Stimulated activated CD8-positive, alpha-beta memory T cell treated with anti-CD3 and anti-CD28 coated beads, Interleukin-12 subunit alpha, Interleukin-12 subunit beta, amount 100 ng/mL, for 24 hours (primary cell): ENCODE data around the gene HOXB6.

Source experiments
- DNase-seq: peaks from one replicate; pipeline ENCODE4 v3.0.0-alpha.2; 2020; ENCODE audit errors: extremely low read depth

Gene HOXB6

DNA sequence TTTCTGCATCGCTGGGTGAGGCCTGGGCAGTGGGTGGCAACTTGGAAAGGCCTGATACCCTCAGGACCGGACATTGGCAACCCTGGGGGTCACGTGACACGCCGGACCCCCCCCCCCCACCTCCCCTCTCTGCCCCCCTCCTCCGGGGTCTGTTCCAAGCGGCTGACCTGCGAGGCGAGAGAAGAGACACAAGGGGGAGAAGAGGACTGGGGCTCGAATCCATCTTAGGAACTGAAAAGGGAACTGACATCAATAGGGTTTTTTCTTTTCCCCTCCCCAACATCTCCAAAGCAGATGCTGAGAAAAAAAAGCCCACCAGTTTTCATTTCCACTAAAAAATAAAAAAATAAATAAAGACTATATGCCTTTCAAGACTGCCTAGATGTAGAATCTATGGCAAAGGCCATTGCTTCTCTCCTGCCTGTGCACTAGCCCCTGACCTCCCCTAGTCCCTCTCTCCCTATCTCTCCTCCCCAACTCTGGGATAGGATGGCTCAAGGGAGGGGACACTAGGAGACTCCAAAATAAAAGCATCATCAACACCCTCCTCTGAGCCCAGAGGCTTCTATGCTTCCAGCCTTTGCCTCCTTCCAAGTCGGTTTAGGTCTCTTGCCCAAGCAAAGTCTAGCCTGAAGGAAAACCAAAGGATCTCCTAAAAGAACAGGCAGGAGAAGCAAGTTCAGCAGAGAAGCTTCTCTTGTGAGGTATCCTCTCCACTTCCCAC lies 52.2 kb downstream of the HOXB6 start:
- DNase-seq: no peak

DNA sequence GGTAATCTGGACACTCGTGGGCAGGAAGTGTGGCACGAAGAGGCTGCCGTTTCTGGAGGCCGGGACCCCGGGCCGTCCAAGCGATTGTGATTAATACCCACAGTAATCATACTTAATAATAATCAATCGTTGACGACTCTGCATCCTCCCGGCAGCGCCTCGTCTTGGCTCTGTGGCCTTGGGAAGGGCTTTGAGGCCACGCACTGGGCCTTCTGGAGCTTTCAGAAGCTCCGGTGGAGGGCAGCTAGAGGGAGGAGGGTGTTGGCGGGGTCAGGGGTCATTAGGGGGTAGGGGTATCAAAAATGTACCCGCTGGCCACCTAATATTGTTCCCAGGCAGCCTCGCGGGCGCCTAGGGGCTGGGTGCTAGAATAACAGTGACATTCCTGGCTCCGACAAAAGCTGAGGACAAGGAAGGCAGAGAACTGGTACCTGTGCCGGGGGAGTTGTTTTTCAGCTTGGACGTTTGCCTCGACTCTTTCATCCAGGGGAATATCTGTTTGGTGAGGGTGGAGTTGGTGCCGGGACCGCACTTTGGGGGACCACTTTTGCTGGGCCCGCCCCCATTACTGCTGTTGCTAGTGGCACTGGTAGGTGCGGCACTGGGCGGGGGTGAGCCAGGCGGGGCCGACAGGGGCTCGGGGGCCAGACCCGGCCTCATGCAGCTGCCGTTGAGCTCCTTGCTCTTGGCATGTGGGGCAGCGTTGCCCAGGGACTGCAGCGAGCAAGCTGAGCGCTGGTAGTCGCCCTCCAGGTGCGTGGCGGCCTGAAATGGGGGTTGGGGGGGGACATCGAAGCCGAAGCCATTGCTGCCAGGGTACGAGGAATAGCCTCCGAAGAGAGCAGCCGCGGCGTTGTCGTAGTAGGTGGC lies 53.0 kb downstream of the HOXB6 start:
- no peak for DNase-seq

DNA sequence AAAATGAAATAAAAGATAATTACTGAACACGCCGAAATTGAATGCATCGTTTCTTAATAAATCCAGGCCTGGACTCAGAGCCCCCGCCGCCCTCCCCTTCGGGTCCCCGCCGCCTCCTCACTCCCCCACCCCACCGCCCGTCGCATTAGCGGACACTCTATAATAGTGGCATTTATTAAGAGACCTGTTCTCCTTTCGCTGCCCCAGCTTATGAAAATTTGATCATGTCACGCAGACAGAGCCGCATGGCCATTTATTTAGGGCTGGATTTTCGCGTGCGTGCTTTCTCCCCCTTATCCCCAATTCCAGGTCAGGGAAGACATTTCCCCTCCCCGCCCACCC lies 53.6 kb downstream of the HOXB6 start:
- DNase-seq: no peak

DNA sequence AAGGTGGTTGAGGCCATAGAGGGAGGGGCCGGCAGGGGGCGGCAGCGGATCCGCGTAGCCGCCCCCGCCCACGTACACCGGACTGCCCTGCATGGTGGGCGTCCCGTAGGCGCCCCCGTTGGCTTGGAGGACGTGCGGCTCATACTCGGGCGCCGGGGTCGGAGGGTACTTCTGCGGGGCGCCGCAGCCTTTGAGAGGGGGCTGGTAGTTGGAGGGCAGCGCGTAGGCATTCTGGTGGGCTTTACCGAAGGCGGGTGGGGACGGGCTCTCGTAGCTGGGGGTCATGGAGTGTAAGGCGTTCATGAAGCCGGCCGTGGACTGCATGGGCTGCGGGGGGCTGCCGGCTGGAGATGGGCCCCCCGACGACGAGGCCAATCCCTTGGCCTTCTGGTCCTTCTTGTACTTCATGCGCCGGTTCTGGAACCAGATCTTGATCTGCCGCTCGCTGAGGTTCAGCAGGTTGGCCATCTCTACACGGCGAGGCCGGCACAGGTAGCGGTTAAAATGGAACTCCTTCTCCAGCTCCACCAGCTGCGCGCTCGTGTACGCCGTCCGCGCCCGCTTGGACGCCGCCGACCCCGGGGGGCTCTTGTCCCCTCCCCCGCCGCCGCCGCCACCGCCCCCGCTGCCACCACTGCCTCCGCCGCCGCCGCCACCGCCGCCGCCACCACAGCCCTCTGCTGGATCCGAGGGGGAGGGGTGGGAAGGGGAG lies 54.1 kb downstream of the HOXB6 start:
- DNase-seq: no peak

DNA sequence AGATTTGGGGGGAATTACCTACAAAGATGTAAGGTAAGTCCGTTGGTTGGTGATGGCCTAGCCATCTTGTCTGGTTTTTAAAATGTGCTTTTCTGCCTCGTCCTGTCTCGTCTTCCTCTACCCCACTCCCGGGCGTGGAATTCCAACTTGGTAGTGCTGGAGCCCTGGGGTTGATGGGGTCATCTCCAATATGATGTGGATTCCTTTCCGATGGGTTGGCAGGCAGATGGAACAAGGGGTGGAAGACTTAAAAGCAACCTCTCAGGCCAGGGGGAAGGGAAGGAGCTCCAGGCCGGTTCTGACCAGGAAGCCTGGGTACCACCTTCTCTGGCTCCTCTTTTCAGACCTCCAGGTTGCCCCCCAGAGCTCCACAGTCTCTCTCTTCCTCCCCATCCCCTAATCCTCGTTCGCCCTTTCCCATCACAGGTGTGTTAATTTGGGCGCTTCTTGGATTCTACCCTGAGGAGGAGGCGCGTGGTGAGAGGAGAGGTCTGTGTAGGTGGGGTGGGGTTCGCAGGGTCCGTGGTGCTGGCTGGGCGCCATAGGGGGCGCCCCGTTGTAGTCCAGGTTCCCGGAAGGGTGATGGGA lies 54.8 kb downstream of the HOXB6 start:
- no peak for DNase-seq

DNA sequence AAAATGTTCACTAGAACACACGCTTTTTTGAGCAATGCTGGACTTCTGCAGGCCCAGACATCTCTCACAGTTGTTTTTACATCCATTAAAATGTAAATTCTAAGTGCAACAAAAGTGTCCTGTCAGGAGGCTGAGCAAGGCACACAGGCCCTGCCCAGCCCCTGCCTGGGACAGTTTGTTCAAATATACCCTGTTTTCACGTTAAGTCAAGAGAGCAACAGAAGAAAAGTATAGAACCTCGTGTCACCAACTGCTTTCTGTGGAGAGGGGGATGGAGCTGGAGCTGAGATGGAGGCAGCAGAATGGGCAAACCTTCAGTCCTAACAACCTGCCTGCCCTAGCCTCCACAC lies 55.5 kb downstream of the HOXB6 start:
- no peak for DNase-seq

DNA sequence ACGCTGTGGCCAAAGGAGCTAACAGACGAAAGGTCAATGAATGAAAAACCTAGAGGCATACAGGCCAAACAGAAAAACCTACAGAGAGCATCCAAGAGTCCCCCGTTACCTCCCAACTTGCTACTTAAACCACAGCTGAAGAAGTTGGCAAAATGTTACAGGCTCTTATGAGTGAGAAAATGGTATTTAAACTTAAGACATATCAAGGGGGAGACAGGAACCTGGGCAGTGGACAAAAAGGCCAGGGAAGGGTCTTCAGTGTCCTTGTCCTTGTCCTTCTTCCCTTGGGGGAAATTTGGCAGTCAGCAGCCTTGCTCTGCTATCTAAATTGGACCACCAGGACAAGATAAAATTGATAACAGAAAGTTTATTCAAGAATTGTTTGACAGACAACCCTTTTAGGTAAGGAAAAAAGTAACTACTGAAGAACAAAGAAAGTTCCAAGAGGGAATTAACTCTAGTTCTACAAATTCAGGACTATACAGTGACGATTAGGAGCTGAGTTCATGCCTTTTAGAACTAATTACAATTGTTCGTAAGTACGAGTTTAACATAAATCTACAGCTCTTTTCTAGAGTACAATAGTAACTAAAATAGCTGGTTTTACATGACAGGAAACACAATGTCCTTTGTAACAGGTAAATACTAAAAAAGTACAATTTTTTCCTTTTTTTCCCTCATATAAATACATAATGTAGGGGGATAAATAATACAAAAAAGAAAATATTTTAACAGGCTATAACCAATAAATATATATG lies 56.1 kb downstream of the HOXB6 start:
- no peak for DNase-seq

DNA sequence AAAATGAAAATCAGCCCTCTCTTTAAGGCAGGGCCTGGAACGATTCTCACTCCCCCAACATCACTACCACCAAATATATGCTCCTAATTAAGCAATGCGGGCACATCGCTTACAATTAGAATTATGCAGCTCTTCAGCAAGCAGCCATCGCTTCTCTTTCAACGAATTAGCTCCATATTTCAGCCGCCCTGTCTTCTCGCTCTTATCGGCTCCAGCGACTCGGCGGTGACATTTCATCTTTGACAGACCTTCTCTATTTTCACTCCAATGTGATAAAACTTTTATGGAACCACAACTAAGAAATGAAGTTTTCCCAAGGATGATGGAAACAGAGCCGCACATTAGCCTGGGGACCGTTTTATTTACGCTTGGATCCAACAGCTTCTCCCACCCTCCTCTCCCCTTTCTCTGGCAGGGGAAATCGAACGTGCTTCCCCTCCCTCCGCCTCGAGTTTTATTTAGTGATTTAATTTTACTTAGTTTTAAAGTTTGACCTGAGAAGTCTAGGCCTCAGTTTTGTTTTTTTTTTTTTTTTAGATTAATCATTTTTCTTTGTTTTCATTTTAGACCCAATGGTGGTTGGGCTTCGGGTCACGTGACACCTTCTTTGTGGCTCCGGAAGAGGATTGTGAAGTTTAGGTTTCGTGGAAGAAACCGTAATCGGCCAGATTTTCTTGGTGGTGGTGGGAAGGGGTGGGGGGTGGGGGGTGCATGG lies 56.8 kb downstream of the HOXB6 start:
- DNase-seq: no peak

DNA sequence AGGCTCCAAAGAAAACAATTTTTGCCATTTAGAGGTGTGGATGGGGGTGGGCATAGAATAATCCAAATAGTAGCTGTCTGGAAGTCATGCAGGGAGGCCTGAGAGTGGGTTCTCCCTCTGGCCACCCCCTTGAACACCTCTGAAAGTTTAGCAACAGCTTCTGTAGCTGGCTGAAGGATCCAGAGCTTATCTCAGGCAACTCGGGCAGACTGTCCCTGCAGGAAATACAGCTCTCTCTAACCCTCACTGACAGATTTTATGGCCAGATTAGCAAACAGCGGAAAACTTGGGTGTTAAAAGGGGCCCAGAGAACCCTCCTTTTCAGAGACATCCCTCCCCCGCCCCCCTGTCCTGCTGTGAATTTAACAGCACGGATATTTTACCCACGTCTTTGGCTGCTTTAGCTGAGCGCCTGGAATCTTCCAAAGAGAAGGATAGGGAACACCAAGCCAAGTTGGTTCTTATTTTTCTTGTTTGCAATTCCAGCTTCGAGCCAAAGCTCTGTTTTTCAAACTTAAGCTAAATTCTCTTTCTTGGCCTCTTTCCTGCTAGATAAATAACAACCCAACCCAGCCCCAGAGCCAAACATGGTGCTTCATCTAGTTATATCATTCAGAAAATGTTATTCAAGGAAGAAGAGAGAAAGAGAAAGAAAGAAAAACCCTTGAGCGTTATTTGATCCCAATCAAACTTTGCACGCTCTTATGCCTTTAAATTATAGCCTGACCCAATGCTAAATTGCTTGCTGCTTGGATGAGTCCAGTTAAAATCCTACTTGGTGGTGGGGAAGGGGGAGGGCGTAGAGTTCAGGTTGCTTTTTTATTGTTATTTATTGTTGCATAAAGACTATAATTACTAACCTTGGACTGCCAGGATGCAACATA lies 57.6 kb downstream of the HOXB6 start:
- DNase-seq: no peak

DNA sequence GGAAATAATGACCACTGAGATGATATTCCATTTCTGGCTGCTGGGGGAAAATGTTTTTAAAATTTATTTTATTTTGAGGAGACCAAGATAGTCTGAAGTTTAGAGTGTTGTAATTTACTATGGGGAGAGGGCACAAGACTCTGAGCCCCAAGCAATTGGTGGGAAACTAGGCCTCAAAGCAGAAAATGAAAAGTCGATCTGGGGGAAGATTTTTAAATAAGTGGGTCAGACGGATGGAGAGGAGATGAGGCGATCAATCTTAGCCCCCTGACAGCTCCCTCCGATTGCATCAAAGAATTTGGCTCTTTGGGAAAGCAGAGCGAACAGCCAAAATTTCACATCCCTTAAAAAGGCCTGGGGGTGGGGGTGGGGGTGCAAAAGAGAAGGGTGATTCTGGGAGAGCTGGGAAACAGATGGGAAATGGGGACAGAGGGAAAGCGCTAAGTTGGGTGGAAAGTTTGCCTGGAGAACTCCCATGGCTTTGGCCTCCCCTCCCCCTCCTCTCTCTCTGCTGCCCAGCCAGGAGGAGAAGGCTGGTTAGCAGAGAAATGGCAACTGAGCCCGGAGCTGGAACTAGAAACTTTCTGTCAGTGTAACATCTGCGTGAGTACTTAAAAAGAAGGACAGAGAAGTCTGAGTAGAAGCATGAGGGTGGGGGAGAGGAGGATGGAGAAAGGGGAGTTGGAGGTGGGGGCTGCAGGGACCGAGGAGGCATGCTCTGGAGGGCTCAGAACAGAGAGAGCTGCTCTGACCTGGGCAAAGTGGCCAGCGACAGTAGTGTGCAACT lies 58.5 kb downstream of the HOXB6 start:
- DNase-seq: no peak
